ENCODE results near the gene KBTBD12.

Gene KBTBD12

GRCh38 chr3:127964816-127965215 is 49.8 kb downstream of the KBTBD12 start:
- H3K4me3 ChIP-seq (replicated peaks; ENCODE audit: low read depth, low read length): no peak overlapping the region
- DNase-seq (ENCODE audit: extremely low read depth, low read depth): no peak
- no peak for TF ChIP-seq CTCF (IDR thresholded peaks at IDR 0.05; ENCODE audit: low read depth, low read length, missing control alignments)

- DNase-seq (ENCODE audit: extremely low read depth, low read depth): no peak
- no peak for TF ChIP-seq CTCF (IDR thresholded peaks at IDR 0.05; ENCODE audit: low read depth, low read length, missing control alignments)
- H3K4me3 ChIP-seq (replicated peaks; ENCODE audit: low read depth, low read length): no peak overlapping the region
Measured at GRCh38 chr3:127967316-127967715, 52.3 kb downstream of the KBTBD12 start.

GRCh38 chr3:127970966-127971592 is 56.0 kb downstream of the KBTBD12 start:
- DNase-seq (ENCODE audit: extremely low read depth, low read depth): peak; percentile 26
- peak; percentile 75 for TF ChIP-seq CTCF (IDR thresholded peaks at IDR 0.05; ENCODE audit: low read depth, low read length, missing control alignments)
- H3K4me3 ChIP-seq (replicated peaks; ENCODE audit: low read depth, low read length): no peak overlapping the region

- no peak overlapping the region for H3K4me3 ChIP-seq (replicated peaks; ENCODE audit: low read depth, low read length)
- TF ChIP-seq CTCF (IDR thresholded peaks at IDR 0.05; ENCODE audit: low read depth, low read length, missing control alignments): no peak
- DNase-seq (ENCODE audit: extremely low read depth, low read depth): no peak
Measured at GRCh38 chr3:127974226-127974625, 59.2 kb downstream of the KBTBD12 start.

GRCh38 chr3:127975153-127976029 is 60.4 kb downstream of the KBTBD12 start:
- TF ChIP-seq CTCF (IDR thresholded peaks at IDR 0.05; ENCODE audit: low read depth, low read length, missing control alignments): no peak
- DNase-seq (ENCODE audit: extremely low read depth, low read depth): no peak
- H3K4me3 ChIP-seq (replicated peaks; ENCODE audit: low read depth, low read length): no peak overlapping the region

- DNase-seq (ENCODE audit: extremely low read depth, low read depth): no peak
- no peak for TF ChIP-seq CTCF (IDR thresholded peaks at IDR 0.05; ENCODE audit: low read depth, low read length, missing control alignments)
- H3K4me3 ChIP-seq (replicated peaks; ENCODE audit: low read depth, low read length): no peak overlapping the region
Measured at GRCh38 chr3:127978636-127979035, 63.6 kb downstream of the KBTBD12 start.

All from HFF-Myc (cell line).